GM12892 (cell line): ENCODE measurements around the gene PRDM16.

ENCODE experiments used
- POLR2A ChIP-seq: IDR thresholded peaks from 2 replicates; pipeline ENCODE4 v1.6.1; 2011; ENCODE audit warnings: low read depth, low read length, control low read depth
- POLR2AphosphoS5 ChIP-seq: IDR thresholded peaks from 2 replicates; pipeline ENCODE4 v1.6.1; 2011; ENCODE audit warnings: low read depth, low read length, control low read depth
- TAF1 ChIP-seq: IDR thresholded peaks from 2 replicates; pipeline ENCODE4 v1.6.1; 2011; ENCODE audit warnings: low read depth, mild to moderate bottlenecking, control low read depth, low read length, borderline replicate concordance

DNA sequence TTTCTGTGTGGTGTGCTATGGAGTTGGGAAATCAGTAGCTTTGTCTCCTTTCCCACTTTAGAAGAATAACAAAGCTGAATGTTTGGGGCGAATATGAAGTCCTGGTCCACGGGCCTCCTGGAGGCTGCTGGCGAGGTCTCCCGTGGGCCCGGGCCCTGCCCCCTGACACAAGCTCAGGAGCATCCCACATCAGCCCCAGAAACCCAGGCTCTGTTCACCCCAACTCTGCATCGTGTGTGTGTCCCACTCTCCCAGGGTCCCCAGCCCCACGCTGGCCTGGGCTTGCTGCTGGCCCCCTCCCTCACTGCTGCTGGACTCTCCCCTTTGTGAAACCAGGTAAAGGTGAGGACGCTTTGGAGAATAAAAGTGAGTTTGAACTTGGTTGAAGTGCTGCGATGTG is 8.1 kb downstream of the PRDM16 start:
- no peak for TF ChIP-seq POLR2AphosphoS5
- TF ChIP-seq POLR2A = no peak
- TF ChIP-seq TAF1 = no peak
